ENCODE results near the gene SAMD3. TPM values are rescaled to one million over a fixed set of nuclear protein-coding genes. Genes with fewer than 3 reads are reported as not detected.
"Not testable (repeated sequence)": the region's sequence is repeated elsewhere in the genome, so short reads cannot be mapped to it uniquely, and the experiment has no call there.

Gene SAMD3
- total and polyA plus RNA-seq, 2 of the 13 experiments (the other 11 are each of a cell fraction or from before 2014, with no cell fraction given): not detected

GRCh38 chr6:130269969-130270635 is 47.4 kb upstream of the SAMD3 start:
- BruUV-seq (replicated peaks): no TSS peak
- WGBS (ENCODE audit: low lambda C conversion rate): 17% methylated on average over 3 of the region's 3 CpGs
- Histone ChIP-seq H3K4me1 (ENCODE audit: insufficient read depth, low read length) (no peaks in the 10 kb centered on the region), H3K27me3 (ENCODE audit: control insufficient read depth in 1 of 2, insufficient read depth in 2 of 2, low read length in 2 of 2) (no peaks in the 10 kb centered on the region), H3K27ac (ENCODE audit: extremely low read length, insufficient read depth, low read length) (no peak overlapping the region), H4K20me1 (ENCODE audit: insufficient read depth, low read length) (no peaks in the 10 kb centered on the region), H3K9me3 (ENCODE audit: low read length) (peaks cover 32% of the 10 kb centered on the region), H3K9ac (ENCODE audit: insufficient read depth, low read depth, low read length) (no peak overlapping the region), H3K36me3 (replicated peaks in 1 of 2; ENCODE audit: control insufficient read depth in 1 of 2, insufficient read depth in 2 of 2, low read length in 2 of 2) (no peaks in the 10 kb centered on the region), H2AFZ (ENCODE audit: low read length) (no peak overlapping the region), H3K79me2 (ENCODE audit: insufficient read depth, low read length) (no peaks in the 10 kb centered on the region), H3K4me2 (ENCODE audit: low read depth, low read length) (no peak overlapping the region), H3K4me3 (replicated peaks in 1 of 3; ENCODE audit: insufficient read depth in 1 of 3, low read depth in 2 of 3, low read length in 3 of 3) (no peak overlapping the region)
- intact Hi-C loops (cut with micrococcal nuclease; ENCODE audit: unreplicated experiment): no loop called here
- ATAC-seq (no peak), DNase-seq (ENCODE audit: low spot score) (no peak), FAIRE-seq (no peak)
- ChIA-PET CTCF (ENCODE audit: low intra/inter-chr PET ratio, low total read pairs) (no interaction called here), POLR2A (no interaction called here)
- TF ChIP-seq MNT (IDR thresholded peaks at IDR 0.05) (no peak), ZBTB8A (CRISPR knock-in tag; IDR thresholded peaks at IDR 0.05; ENCODE audit: borderline replicate concordance, low read depth) (no peak), CERS6 (CRISPR knock-in tag; IDR thresholded peaks at IDR 0.05) (no peak), GTF2F1 (IDR thresholded peaks at IDR 0.05; ENCODE audit: low read length) (no peak), RCOR2 (CRISPR knock-in tag; IDR thresholded peaks at IDR 0.05) (no peak), ZNF350 (CRISPR knock-in tag; IDR thresholded peaks at IDR 0.05; ENCODE audit: borderline replicate concordance, low read depth) (no peak)
- in situ Hi-C loops (cut with HindIII; ENCODE audit: extremely low pct_ligation_motif_present, low pct_unique_long_range_greater_than_20kb): no loop called here

GRCh38 chr6:130265553-130265952 is 42.8 kb upstream of the SAMD3 start:
- H4K20me1 ChIP-seq (ENCODE audit: insufficient read depth, low read length); H3K36me3 ChIP-seq (replicated peaks in 1 of 2; ENCODE audit: control insufficient read depth in 1 of 2, insufficient read depth in 2 of 2, low read length in 2 of 2); H3K27ac ChIP-seq (ENCODE audit: extremely low read length, insufficient read depth, low read length); in situ Hi-C loops (cut with HindIII; ENCODE audit: extremely low pct_ligation_motif_present, low pct_unique_long_range_greater_than_20kb); H3K4me1 ChIP-seq (ENCODE audit: insufficient read depth, low read length); intact Hi-C loops (cut with micrococcal nuclease; ENCODE audit: unreplicated experiment); H3K4me3 ChIP-seq (replicated peaks in 1 of 3; ENCODE audit: insufficient read depth in 1 of 3, low read depth in 2 of 3, low read length in 3 of 3); BruUV-seq (replicated peaks); H2AFZ ChIP-seq (ENCODE audit: low read length); H3K27me3 ChIP-seq (ENCODE audit: control insufficient read depth in 1 of 2, insufficient read depth in 2 of 2, low read length in 2 of 2); CTCF ChIA-PET (ENCODE audit: low intra/inter-chr PET ratio, low total read pairs); H3K79me2 ChIP-seq (ENCODE audit: insufficient read depth, low read length); H3K9ac ChIP-seq (ENCODE audit: insufficient read depth, low read depth, low read length); FAIRE-seq; POLR2A ChIA-PET; H3K4me2 ChIP-seq (ENCODE audit: low read depth, low read length); DNase-seq (ENCODE audit: low spot score); ATAC-seq: not testable (repeated sequence)
- WGBS (ENCODE audit: low lambda C conversion rate): 2% methylated on average over 2 of the region's 2 CpGs
- peaks cover 11% of the 10 kb centered on the region for H3K9me3 ChIP-seq (ENCODE audit: low read length)
